NCI-H2081 (cell line): Measurements from ENCODE around the gene SPAG9.
"Not testable (repeated sequence)": the region's sequence is repeated elsewhere in the genome, so short reads cannot be mapped to it uniquely, and the experiment has no call there.

Experiments
- DNase-seq, 2 experiments: peaks; one replicate each; lab custom pipeline; 2025; lab: John Stamatoyannopoulos, UW

SPAG9 gene

GRCh38 chr17:51088287-51088686 is 32.4 kb downstream of the SPAG9 start:
- no peak for DNase-seq

- DNase-seq: no peak
These were observed 33.5 kb downstream of the SPAG9 start for GRCh38 chr17:51087072-51087757.

- no peak for DNase-seq
These were observed 35.4 kb downstream of the SPAG9 start for GRCh38 chr17:51085150-51085805.

- no peak for DNase-seq
These were observed 36.7 kb downstream of the SPAG9 start for GRCh38 chr17:51083981-51084380.

GRCh38 chr17:51083364-51083763 is 37.3 kb downstream of the SPAG9 start:
- not testable (repeated sequence) for DNase-seq

GRCh38 chr17:51079049-51079448 is 41.6 kb downstream of the SPAG9 start:
- no peak for DNase-seq

- no peak for DNase-seq
These were observed 42.6 kb downstream of the SPAG9 start for GRCh38 chr17:51078009-51078592.

GRCh38 chr17:51076821-51077220 is 43.8 kb downstream of the SPAG9 start:
- no peak for DNase-seq

GRCh38 chr17:51071556-51071955 is 49.1 kb downstream of the SPAG9 start:
- no peak for DNase-seq

- no peak for DNase-seq
These were observed 55.2 kb downstream of the SPAG9 start for GRCh38 chr17:51065466-51065865.

GRCh38 chr17:51064061-51064735 is 56.5 kb downstream of the SPAG9 start:
- no peak for DNase-seq

- no peak for DNase-seq
These were observed 60.3 kb downstream of the SPAG9 start for GRCh38 chr17:51060396-51060795.

GRCh38 chr17:51059781-51060180 is 60.9 kb downstream of the SPAG9 start:
- DNase-seq: no peak

GRCh38 chr17:51057534-51057933 is 63.1 kb downstream of the SPAG9 start:
- DNase-seq: peak; percentile 18 to 77

GRCh38 chr17:51056813-51057510 is 63.7 kb downstream of the SPAG9 start:
- DNase-seq: peak; percentile 53 to 79

GRCh38 chr17:51054748-51055147 is 65.9 kb downstream of the SPAG9 start:
- DNase-seq: no peak

- DNase-seq: no peak
These were observed 68.4 kb downstream of the SPAG9 start for GRCh38 chr17:51052235-51052634.

- no peak for DNase-seq
These were observed 70.2 kb downstream of the SPAG9 start for GRCh38 chr17:51050291-51051033.

GRCh38 chr17:51046514-51047384 is 73.9 kb downstream of the SPAG9 start:
- peak; percentile 98 to 100 for DNase-seq

GRCh38 chr17:51046046-51046445 is 74.6 kb downstream of the SPAG9 start:
- peak in 1 of 2 experiments; percentile 45 for DNase-seq
